ENCODE data around the gene PRKCB. TPM values are rescaled to one million over a fixed set of nuclear protein-coding genes. Genes with fewer than 3 reads are reported as not detected.

The PRKCB gene
- total RNA-seq, 1 experiment from 2014 or later: not detected

GRCh38 chr16:24141917-24142316 is 306.1 kb downstream of the PRKCB start:
- intact Hi-C loops (cut with micrococcal nuclease): no loop called here
- H3K36me3 ChIP-seq (ENCODE audit: low read depth, low read length): no peaks in the 10 kb centered on the region
- ChIA-PET CTCF (no interaction called here), POLR2A (ENCODE audit: unreplicated experiment) (no interaction called here)
- no TSS peak for BruUV-seq (replicated peaks)
- no peaks in the 10 kb centered on the region for H4K20me1 ChIP-seq (ENCODE audit: low read length)
- ATAC-seq: no peak
- no peaks in the 10 kb centered on the region for H3F3A ChIP-seq (ENCODE audit: low read length, unreplicated experiment)
- no peak overlapping the region for H3K9ac ChIP-seq (ENCODE audit: low read length)
- H3K9me3 ChIP-seq (ENCODE audit: low read length): no peaks in the 10 kb centered on the region
- H3K4me3 ChIP-seq (ENCODE audit: low read length): no peak overlapping the region
- H3K4me1 ChIP-seq (ENCODE audit: insufficient read depth, low read length): no peaks in the 10 kb centered on the region
- no peak overlapping the region for H3K27ac ChIP-seq (ENCODE audit: low read length)
- DNase-seq: no peak
- peaks cover 11% of the 10 kb centered on the region; the same call in 1 of the 2 replicates for H3K27me3 ChIP-seq (ENCODE audit: low read length)
- no peak overlapping the region for H3K4me2 ChIP-seq (ENCODE audit: low read length)
- no peak overlapping the region for H2AFZ ChIP-seq (ENCODE audit: low read length)
- H3K79me2 ChIP-seq (ENCODE audit: low read length): no peaks in the 10 kb centered on the region
- H3K9me2 ChIP-seq (replicated peaks; ENCODE audit: low read length): no peaks in the 10 kb centered on the region
- TF ChIP-seq EZH2 (IDR thresholded peaks at IDR 0.05; ENCODE audit: low read length, unreplicated experiment): no peak
- no peak for TF ChIP-seq EZH2phosphoT487 (IDR thresholded peaks at IDR 0.05; ENCODE audit: borderline replicate concordance, low read length)
- TF ChIP-seq, protein P1, sequence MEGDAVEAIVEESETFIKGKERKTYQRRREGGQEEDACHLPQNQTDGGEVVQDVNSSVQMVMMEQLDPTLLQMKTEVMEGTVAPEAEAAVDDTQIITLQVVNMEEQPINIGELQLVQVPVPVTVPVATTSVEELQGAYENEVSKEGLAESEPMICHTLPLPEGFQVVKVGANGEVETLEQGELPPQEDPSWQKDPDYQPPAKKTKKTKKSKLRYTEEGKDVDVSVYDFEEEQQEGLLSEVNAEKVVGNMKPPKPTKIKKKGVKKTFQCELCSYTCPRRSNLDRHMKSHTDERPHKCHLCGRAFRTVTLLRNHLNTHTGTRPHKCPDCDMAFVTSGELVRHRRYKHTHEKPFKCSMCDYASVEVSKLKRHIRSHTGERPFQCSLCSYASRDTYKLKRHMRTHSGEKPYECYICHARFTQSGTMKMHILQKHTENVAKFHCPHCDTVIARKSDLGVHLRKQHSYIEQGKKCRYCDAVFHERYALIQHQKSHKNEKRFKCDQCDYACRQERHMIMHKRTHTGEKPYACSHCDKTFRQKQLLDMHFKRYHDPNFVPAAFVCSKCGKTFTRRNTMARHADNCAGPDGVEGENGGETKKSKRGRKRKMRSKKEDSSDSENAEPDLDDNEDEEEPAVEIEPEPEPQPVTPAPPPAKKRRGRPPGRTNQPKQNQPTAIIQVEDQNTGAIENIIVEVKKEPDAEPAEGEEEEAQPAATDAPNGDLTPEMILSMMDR (conservative IDR thresholded peaks at IDR 0.05; ENCODE audit: low read depth, low read length): no peak

DNA sequence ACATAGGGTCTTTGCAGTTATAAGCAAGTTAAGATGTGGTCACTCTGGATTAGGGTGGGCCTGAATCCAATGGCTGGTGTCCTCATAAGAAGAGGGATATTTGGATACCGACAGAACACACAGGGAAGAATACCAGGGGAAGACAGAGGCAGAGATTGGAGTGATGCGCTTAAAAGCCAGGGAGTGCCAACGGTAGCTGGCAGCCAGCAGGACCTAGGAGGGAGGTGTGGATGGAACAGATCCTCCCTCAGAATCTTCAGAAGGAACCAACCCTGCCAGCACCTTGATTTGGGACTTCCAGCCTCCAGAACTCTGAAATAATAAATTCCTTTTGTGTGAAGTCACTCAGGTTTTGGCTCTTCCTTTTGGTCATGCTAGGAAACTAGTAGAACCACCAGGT is 310.1 kb downstream of the PRKCB start:
- BruUV-seq (replicated peaks): no TSS peak
- H3K27me3 ChIP-seq (ENCODE audit: low read length): peaks cover 19% of the 10 kb centered on the region; the same call in 1 of the 2 replicates
- TF ChIP-seq EZH2 (IDR thresholded peaks at IDR 0.05; ENCODE audit: low read length, unreplicated experiment) (no peak), EZH2phosphoT487 (IDR thresholded peaks at IDR 0.05; ENCODE audit: borderline replicate concordance, low read length) (no peak)
- TF ChIP-seq, protein P1 (conservative IDR thresholded peaks at IDR 0.05; ENCODE audit: low read depth, low read length): no peak
- DNase-seq (no peak), ATAC-seq (no peak)
- H3K4me3 ChIP-seq (ENCODE audit: low read length): no peak overlapping the region
- no peak overlapping the region for H3K9ac ChIP-seq (ENCODE audit: low read length)
- H3K4me2 ChIP-seq (ENCODE audit: low read length): no peak overlapping the region
- ChIA-PET POLR2A (ENCODE audit: unreplicated experiment) (no interaction called here), CTCF (no interaction called here)
- no peaks in the 10 kb centered on the region for H3K36me3 ChIP-seq (ENCODE audit: low read depth, low read length)
- H3F3A ChIP-seq (ENCODE audit: low read length, unreplicated experiment): no peaks in the 10 kb centered on the region
- H3K9me2 ChIP-seq (replicated peaks; ENCODE audit: low read length): no peaks in the 10 kb centered on the region
- intact Hi-C loops (cut with micrococcal nuclease): no loop called here
- no peaks in the 10 kb centered on the region for H3K9me3 ChIP-seq (ENCODE audit: low read length)
- no peaks in the 10 kb centered on the region for H3K4me1 ChIP-seq (ENCODE audit: insufficient read depth, low read length)
- no peaks in the 10 kb centered on the region for H3K79me2 ChIP-seq (ENCODE audit: low read length)
- H4K20me1 ChIP-seq (ENCODE audit: low read length): no peaks in the 10 kb centered on the region
- no peak overlapping the region for H3K27ac ChIP-seq (ENCODE audit: low read length)
- no peak overlapping the region for H2AFZ ChIP-seq (ENCODE audit: low read length)

DNA sequence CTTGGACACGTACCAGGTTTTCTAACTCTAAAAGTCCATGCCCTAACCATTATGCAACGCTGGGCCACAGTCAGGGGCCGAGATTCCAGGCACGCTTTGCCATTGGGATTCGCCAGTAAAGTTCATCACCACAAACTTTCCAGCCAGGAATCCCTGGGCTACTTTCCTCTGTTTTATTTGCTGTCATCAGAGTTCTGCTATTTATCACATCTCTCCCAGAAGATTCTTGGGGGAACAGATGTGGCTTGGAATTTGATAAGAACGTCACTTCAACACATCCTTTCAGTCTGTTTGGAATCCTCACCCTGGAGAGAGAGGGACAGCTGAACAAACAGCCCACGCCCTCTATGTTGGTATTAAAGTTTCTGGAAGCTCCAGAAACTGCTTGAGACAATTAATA is 310.7 kb downstream of the PRKCB start:
- TF ChIP-seq, protein P1 (conservative IDR thresholded peaks at IDR 0.05; ENCODE audit: low read depth, low read length): no peak
- TF ChIP-seq EZH2phosphoT487 (IDR thresholded peaks at IDR 0.05; ENCODE audit: borderline replicate concordance, low read length) (no peak), EZH2 (IDR thresholded peaks at IDR 0.05; ENCODE audit: low read length, unreplicated experiment) (no peak)
- no TSS peak for BruUV-seq (replicated peaks)
- ATAC-seq (no peak), DNase-seq (no peak)
- no peak overlapping the region for H3K27ac ChIP-seq (ENCODE audit: low read length)
- intact Hi-C loops (cut with micrococcal nuclease): no loop called here
- no peak overlapping the region for H3K4me2 ChIP-seq (ENCODE audit: low read length)
- H3K9ac ChIP-seq (ENCODE audit: low read length): no peak overlapping the region
- peaks cover 25% of the 10 kb centered on the region for H3K27me3 ChIP-seq (ENCODE audit: low read length)
- H3K9me2 ChIP-seq (replicated peaks; ENCODE audit: low read length): no peaks in the 10 kb centered on the region
- H4K20me1 ChIP-seq (ENCODE audit: low read length): no peaks in the 10 kb centered on the region
- H3F3A ChIP-seq (ENCODE audit: low read length, unreplicated experiment): no peaks in the 10 kb centered on the region
- CTCF ChIA-PET: no interaction called here
- no peak overlapping the region for H3K4me3 ChIP-seq (ENCODE audit: low read length)
- POLR2A ChIA-PET (ENCODE audit: unreplicated experiment): no interaction called here
- no peak overlapping the region for H2AFZ ChIP-seq (ENCODE audit: low read length)
- H3K79me2 ChIP-seq (ENCODE audit: low read length): no peaks in the 10 kb centered on the region
- no peaks in the 10 kb centered on the region for H3K4me1 ChIP-seq (ENCODE audit: insufficient read depth, low read length)
- H3K9me3 ChIP-seq (ENCODE audit: low read length): no peaks in the 10 kb centered on the region
- no peaks in the 10 kb centered on the region for H3K36me3 ChIP-seq (ENCODE audit: low read depth, low read length)

All from PC-3 (cell line).